ENCODE measurements around the gene STAG3.

DNA sequence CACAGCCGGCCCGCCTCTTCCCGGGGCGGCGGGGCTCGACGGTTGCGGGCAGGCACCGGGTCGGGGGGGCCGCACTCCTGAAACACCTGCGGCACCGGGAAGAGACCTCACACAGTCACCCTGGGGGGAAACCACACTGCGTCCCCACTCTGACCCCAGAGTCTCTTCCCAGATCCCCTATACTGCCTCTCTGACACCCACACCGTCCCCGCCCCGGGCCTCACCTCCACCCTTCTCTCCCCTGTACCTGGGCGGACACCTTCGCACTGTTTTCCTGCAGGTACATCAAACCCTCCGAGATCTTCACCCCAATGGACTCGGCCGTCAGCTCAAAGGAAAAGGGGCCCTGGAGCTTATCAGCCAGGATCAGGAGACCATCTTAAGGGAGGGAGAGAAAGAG is 5.9 kb upstream of the STAG3 start:
- no peak for TF ChIP-seq POLR2A (IDR thresholded peaks at IDR 0.05)
- TF ChIP-seq, protein P1, sequence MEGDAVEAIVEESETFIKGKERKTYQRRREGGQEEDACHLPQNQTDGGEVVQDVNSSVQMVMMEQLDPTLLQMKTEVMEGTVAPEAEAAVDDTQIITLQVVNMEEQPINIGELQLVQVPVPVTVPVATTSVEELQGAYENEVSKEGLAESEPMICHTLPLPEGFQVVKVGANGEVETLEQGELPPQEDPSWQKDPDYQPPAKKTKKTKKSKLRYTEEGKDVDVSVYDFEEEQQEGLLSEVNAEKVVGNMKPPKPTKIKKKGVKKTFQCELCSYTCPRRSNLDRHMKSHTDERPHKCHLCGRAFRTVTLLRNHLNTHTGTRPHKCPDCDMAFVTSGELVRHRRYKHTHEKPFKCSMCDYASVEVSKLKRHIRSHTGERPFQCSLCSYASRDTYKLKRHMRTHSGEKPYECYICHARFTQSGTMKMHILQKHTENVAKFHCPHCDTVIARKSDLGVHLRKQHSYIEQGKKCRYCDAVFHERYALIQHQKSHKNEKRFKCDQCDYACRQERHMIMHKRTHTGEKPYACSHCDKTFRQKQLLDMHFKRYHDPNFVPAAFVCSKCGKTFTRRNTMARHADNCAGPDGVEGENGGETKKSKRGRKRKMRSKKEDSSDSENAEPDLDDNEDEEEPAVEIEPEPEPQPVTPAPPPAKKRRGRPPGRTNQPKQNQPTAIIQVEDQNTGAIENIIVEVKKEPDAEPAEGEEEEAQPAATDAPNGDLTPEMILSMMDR (IDR thresholded peaks at IDR 0.05) = no peak

Measured in prostate gland (tissue), 2 donors.